K562 (cell line): ENCODE results near the gene OBP2A. TPM values are rescaled to one million over a fixed set of nuclear protein-coding genes. Genes with fewer than 3 reads are reported as not detected.

ENCODE experiments used
- ATAC-seq: fragments of 200-7000 bp; cut with Tn5 transposase; 3 replicates; pipeline ENCODE4 v1.9.1; 2020; ENCODE audit warnings: moderate library complexity
- BruUV-seq: library from RNA; stranded (reverse); fragments of 400-500 nt; replicated peaks from 2 replicates; lab custom pipeline; 2021; lab: Mats Ljungman, UMichigan
- CTCF ChIA-PET: fragments of 300-600 bp; formaldehyde crosslinking; extraction: SDS; loops from one replicate; lab custom pipeline; 2021; ENCODE audit warnings: low intra/inter-chr PET ratio; lab: Yijun Ruan, JAX
- POLR2A ChIA-PET: fragments of 300-600, 350-650 bp; sonication (Branson Sonifier 250); formaldehyde crosslinking; extraction: SDS; loops from one replicate; lab custom pipeline; 2021; ENCODE audit warnings: antibody characterized with exemption, inconsistent platforms; lab: Yijun Ruan, JAX
- DNase-seq, 4 experiments: peaks; one replicate each; pipeline versions ENCODE4 v3.0.0 to v3.0.0-alpha.2; 2011 to 2018; ENCODE audit warnings: low spot score in 3 of 4, mixed read lengths in 3 of 4; ENCODE audit errors: extremely low read depth in 1 of 4
- FAIRE-seq: peaks from 2 replicates; lab custom pipeline; 2011; peaks lifted over from hg19 to GRCh38; lab: Jason Lieb, UNC
- H2AFZ ChIP-seq: 2 replicates; pipeline ENCODE4 v1.6.0; 2011; ENCODE audit warnings: low read depth, low read length, control low read depth, inconsistent platforms
- H3K27ac ChIP-seq: fragments of 200-600 bp; 3 replicates; pipeline ENCODE4 v1.8.0; 2011; ENCODE audit warnings: low read depth, mild to moderate bottlenecking, control low read depth, inconsistent platforms, low read length, moderate library complexity, mixed read lengths; ENCODE audit errors: extremely low read depth
- H3K27me3 ChIP-seq, 2 experiments: fragments of 300-600 bp in 1 of 2; 2 replicates in 1 of 2; 3 replicates in 1 of 2; pipeline versions ENCODE4 v1.6.0 to v1.8.0; 2011; ENCODE audit warnings: inconsistent platforms in 2 of 2, low read length in 2 of 2, mild to moderate bottlenecking in 1 of 2, mixed read lengths in 1 of 2, moderate library complexity in 1 of 2; ENCODE audit not compliant: control insufficient read depth in 2 of 2, insufficient read depth in 2 of 2
- H3K36me3 ChIP-seq: fragments of 300-600 bp; 3 replicates; pipeline ENCODE4 v1.8.0; 2011; ENCODE audit warnings: mild to moderate bottlenecking, low read length, inconsistent platforms; ENCODE audit not compliant: control insufficient read depth, insufficient read depth
- H3K4me1 ChIP-seq, 2 experiments: fragments of 200-600 bp in 1 of 2; replicated peaks in 1 of 2; 2 replicates in 1 of 2; 3 replicates in 1 of 2; pipeline versions ENCODE4 v1.5.1 to v1.8.0; 2011; ENCODE audit warnings: inconsistent platforms in 2 of 2, low read length in 2 of 2, mild to moderate bottlenecking in 1 of 2, mixed read lengths in 1 of 2, moderate library complexity in 1 of 2; ENCODE audit not compliant: control insufficient read depth in 2 of 2, insufficient read depth in 2 of 2
- H3K4me2 ChIP-seq: 2 replicates; pipeline ENCODE4 v1.6.1; 2011; ENCODE audit warnings: low read length, control low read depth, inconsistent platforms, mixed read lengths; ENCODE audit not compliant: insufficient read depth
- H3K4me3 ChIP-seq: fragments of 200-600 bp; sonication (generic), shearing (Covaris generic); 2 replicates; pipeline ENCODE4 v1.5.1; 2016; ENCODE audit warnings: control low read depth, inconsistent platforms
- H3K79me2 ChIP-seq: fragments of 200-600 bp; 3 replicates; pipeline ENCODE4 v1.8.0; 2011; ENCODE audit warnings: low read length, inconsistent platforms; ENCODE audit not compliant: control insufficient read depth, insufficient read depth
- H3K9ac ChIP-seq, 2 experiments: 2 replicates each; pipeline versions ENCODE4 v1.6.0 to v1.6.1; 2011; ENCODE audit warnings: low read depth in 2 of 2, low read length in 2 of 2, control low read depth in 1 of 2, inconsistent platforms in 1 of 2, mild to moderate bottlenecking in 1 of 2, mixed read lengths in 1 of 2; ENCODE audit not compliant: insufficient read depth in 1 of 2
- H3K9me1 ChIP-seq: one replicate; pipeline ENCODE4 v1.6.0; 2011; ENCODE audit warnings: inconsistent platforms, mild to moderate bottlenecking, low read length, moderate library complexity; ENCODE audit not compliant: control insufficient read depth, insufficient read depth
- H3K9me3 ChIP-seq: replicated peaks from 2 replicates; pipeline ENCODE4 v1.5.1; 2011; ENCODE audit warnings: low read depth, low read length, inconsistent platforms; ENCODE audit not compliant: control insufficient read depth, insufficient read depth
- H4K20me1 ChIP-seq: replicated peaks from 2 replicates; pipeline ENCODE4 v1.6.1; 2011; ENCODE audit warnings: low read length, inconsistent platforms, mixed read lengths; ENCODE audit not compliant: control insufficient read depth, insufficient read depth
- FOXA3 ChIP-seq, 2 experiments: fragments of 450-650 bp in 1 of 2; sonication (generic) in 1 of 2; formaldehyde crosslinking; IDR thresholded peaks in 1 of 2; conservative IDR thresholded peaks in 1 of 2; 2 replicates each; pipeline versions ENCODE4 v1.4.0 to v1.8.0; 2020 to 2022; ENCODE audit warnings: mild to moderate bottlenecking in 2 of 2, missing genetic modification reagents in 1 of 2
- NRF1 ChIP-seq, 2 experiments: fragments of 450-650 bp; IDR thresholded peaks in 1 of 2; conservative IDR thresholded peaks in 1 of 2; 2 replicates each; pipeline ENCODE4 v1.6.1; 2014; ENCODE audit warnings: mild to moderate bottlenecking in 2 of 2
- ZEB2 ChIP-seq: fragments of 450-650 bp; IDR thresholded peaks from 2 replicates; pipeline ENCODE4 v1.6.1; 2016
- ZNF263 ChIP-seq: sonication (generic); formaldehyde crosslinking; IDR thresholded peaks from 2 replicates; pipeline ENCODE4 v1.8.0; 2022; ENCODE audit warnings: mild to moderate bottlenecking, missing genetic modification reagents, borderline replicate concordance
- ZNF639 ChIP-seq, 2 experiments: fragments of 200-800 bp in 1 of 2; sonication (Bioruptor generic) in 1 of 2; sonication (generic) in 1 of 2; formaldehyde crosslinking in 1 of 2; IDR thresholded peaks in 1 of 2; conservative IDR thresholded peaks in 1 of 2; 2 replicates each; pipeline versions ENCODE4 v1.5.0 to v1.6.1; 2016 to 2020; ENCODE audit warnings: missing compliant biosample characterization in 1 of 2, missing genetic modification characterization in 1 of 2, missing genetic modification reagents in 1 of 2
- WGBS: fragments of 100-300 bp; shearing (Covaris generic); methylation state at CpG from one replicate; pipeline ENCODE4 v1.1.6; 2016; ENCODE audit warnings: low coverage, mixed read lengths; ENCODE audit not compliant: insufficient coverage; ENCODE audit errors: missing lambda C conversion rate; 5-methylcytosine and 5-hydroxymethylcytosine counted together
- in situ Hi-C: fragments of 300-500 bp; cut with MboI; formaldehyde crosslinking; loops from 4 replicates; pipeline ENCODE4 v1.15.0; 2018; ENCODE audit warnings: inconsistent platforms, mixed read lengths
- intact Hi-C: fragments of 100-400 bp; cut with micrococcal nuclease; formaldehyde crosslinking; loops from 2 replicates; pipeline ENCODE4 v1.14.2; 2022
- polyA plus RNA-seq, 8 experiments: library from polyadenylated mRNA; depleted of rRNA in 4 of 8; stranded (reverse) in 5 of 8; unstranded in 3 of 8; fragments of >200 nt; fragmentation: Nextera tagmentation in 2 of 8; fragmentation: Illumina TruSeq in 1 of 8; extraction: Ambion mirVana in 2 of 8; extraction: Trizol in 1 of 8; gene quantifications; 2 replicates each; pipeline versions ENCODE4 v1.2.1 to v1.2.3, GENCODE V29; 2011 to 2014; ENCODE audit warnings: inconsistent platforms in 1 of 8, missing spikeins in 1 of 8
- total RNA-seq, 7 experiments: library from RNA; depleted of rRNA in 6 of 7; stranded (reverse); fragments of >200 nt in 6 of 7; fragmentation: Illumina TruSeq in 2 of 7; extraction: Trizol in 2 of 7; gene quantifications; 2 replicates each; pipeline versions ENCODE4 v1.2.1 to v1.2.3, GENCODE V29; 2011 to 2021; ENCODE audit warnings: low replicate concordance in 1 of 7

The OBP2A gene
- total and polyA plus RNA-seq, 9 of the 15 experiments (the other 6 are each of a cell fraction or from before 2014, with no cell fraction given): not detected

GRCh38 chr9:135536216-135536615 is 9.7 kb upstream of the OBP2A start:
- H3K9ac ChIP-seq: no peak overlapping the region
- in situ Hi-C loops: no loop called here
- H3K36me3 ChIP-seq: no peaks in the 10 kb centered on the region
- WGBS: under 1% methylated on average over 8 of the region's 8 CpGs
- H2AFZ ChIP-seq: no peak overlapping the region
- DNase-seq (no peak), ATAC-seq (no peak), FAIRE-seq (no peak)
- H3K79me2 ChIP-seq: no peaks in the 10 kb centered on the region
- no TSS peak for BruUV-seq
- no peaks in the 10 kb centered on the region for H3K9me3 ChIP-seq
- H3K27me3 ChIP-seq: peaks cover 13 to 38% of the 10 kb centered on the region in 2 experiments; a peak in 3 of 5 replicates
- H4K20me1 ChIP-seq: no peaks in the 10 kb centered on the region
- TF ChIP-seq ZNF639 (CRISPR knock-in tag; conservative IDR thresholded peaks at IDR 0.05 in 1 of 2, IDR thresholded peaks at IDR 0.05 in 1 of 2) (no peak), FOXA3 (CRISPR knock-in tag; conservative IDR thresholded peaks at IDR 0.05 in 1 of 2, IDR thresholded peaks at IDR 0.05 in 1 of 2) (no peak), NRF1 (conservative IDR thresholded peaks at IDR 0.05 in 1 of 2, IDR thresholded peaks at IDR 0.05 in 1 of 2) (no peak), ZNF263 (CRISPR knock-in tag) (no peak), ZEB2 (no peak)
- H3K9me1 ChIP-seq: no peaks in the 10 kb centered on the region
- H3K4me2 ChIP-seq: no peak overlapping the region
- H3K4me1 ChIP-seq: no peaks in the 10 kb centered on the region
- POLR2A ChIA-PET: no interaction called here
- no peak overlapping the region for H3K27ac ChIP-seq
- no peak overlapping the region for H3K4me3 ChIP-seq
- CTCF ChIA-PET: no interaction called here
- intact Hi-C loops: no loop called here
